MG63 (cell line): ENCODE measurements around the gene LOXL3. TPM values are rescaled to one million over a fixed set of nuclear protein-coding genes. Genes with fewer than 3 reads are reported as not detected.

Experiments used
- DNase-seq: peaks from one replicate; pipeline ENCODE4 v3.0.0-alpha.2; 2020
- H3K27me3 ChIP-seq: fragments of 250-450 bp; sonication (Bioruptor Pico); 2 replicates; pipeline ENCODE4 v1.5.1; 2020; ENCODE audit warnings: mild to moderate bottlenecking, moderate library complexity
- H3K36me3 ChIP-seq: fragments of 250-450 bp; sonication (Bioruptor Pico); 2 replicates; pipeline ENCODE4 v1.5.1; 2020; ENCODE audit warnings: mild to moderate bottlenecking, moderate library complexity
- H3K4me3 ChIP-seq: fragments of 250-450 bp; sonication (Bioruptor Pico); 2 replicates; pipeline ENCODE4 v1.5.1; 2020; ENCODE audit warnings: mild to moderate bottlenecking, moderate library complexity
- H3K9me3 ChIP-seq: fragments of 250-450 bp; sonication (Bioruptor Pico); 2 replicates; pipeline ENCODE4 v1.5.1; 2020; ENCODE audit warnings: mild to moderate bottlenecking, moderate library complexity
- total RNA-seq: library from RNA; depleted of rRNA; stranded (reverse); fragments of >200 nt; shearing (Covaris generic); gene quantifications from 2 replicates; pipeline ENCODE4 v1.2.3, GENCODE V29; 2014; ENCODE audit warnings: low replicate concordance; rRNA removed

The LOXL3 gene, protein sequence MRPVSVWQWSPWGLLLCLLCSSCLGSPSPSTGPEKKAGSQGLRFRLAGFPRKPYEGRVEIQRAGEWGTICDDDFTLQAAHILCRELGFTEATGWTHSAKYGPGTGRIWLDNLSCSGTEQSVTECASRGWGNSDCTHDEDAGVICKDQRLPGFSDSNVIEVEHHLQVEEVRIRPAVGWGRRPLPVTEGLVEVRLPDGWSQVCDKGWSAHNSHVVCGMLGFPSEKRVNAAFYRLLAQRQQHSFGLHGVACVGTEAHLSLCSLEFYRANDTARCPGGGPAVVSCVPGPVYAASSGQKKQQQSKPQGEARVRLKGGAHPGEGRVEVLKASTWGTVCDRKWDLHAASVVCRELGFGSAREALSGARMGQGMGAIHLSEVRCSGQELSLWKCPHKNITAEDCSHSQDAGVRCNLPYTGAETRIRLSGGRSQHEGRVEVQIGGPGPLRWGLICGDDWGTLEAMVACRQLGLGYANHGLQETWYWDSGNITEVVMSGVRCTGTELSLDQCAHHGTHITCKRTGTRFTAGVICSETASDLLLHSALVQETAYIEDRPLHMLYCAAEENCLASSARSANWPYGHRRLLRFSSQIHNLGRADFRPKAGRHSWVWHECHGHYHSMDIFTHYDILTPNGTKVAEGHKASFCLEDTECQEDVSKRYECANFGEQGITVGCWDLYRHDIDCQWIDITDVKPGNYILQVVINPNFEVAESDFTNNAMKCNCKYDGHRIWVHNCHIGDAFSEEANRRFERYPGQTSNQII
- total RNA-seq, result 17.8 and 22.9 TPM in 2 replicates

DNA sequence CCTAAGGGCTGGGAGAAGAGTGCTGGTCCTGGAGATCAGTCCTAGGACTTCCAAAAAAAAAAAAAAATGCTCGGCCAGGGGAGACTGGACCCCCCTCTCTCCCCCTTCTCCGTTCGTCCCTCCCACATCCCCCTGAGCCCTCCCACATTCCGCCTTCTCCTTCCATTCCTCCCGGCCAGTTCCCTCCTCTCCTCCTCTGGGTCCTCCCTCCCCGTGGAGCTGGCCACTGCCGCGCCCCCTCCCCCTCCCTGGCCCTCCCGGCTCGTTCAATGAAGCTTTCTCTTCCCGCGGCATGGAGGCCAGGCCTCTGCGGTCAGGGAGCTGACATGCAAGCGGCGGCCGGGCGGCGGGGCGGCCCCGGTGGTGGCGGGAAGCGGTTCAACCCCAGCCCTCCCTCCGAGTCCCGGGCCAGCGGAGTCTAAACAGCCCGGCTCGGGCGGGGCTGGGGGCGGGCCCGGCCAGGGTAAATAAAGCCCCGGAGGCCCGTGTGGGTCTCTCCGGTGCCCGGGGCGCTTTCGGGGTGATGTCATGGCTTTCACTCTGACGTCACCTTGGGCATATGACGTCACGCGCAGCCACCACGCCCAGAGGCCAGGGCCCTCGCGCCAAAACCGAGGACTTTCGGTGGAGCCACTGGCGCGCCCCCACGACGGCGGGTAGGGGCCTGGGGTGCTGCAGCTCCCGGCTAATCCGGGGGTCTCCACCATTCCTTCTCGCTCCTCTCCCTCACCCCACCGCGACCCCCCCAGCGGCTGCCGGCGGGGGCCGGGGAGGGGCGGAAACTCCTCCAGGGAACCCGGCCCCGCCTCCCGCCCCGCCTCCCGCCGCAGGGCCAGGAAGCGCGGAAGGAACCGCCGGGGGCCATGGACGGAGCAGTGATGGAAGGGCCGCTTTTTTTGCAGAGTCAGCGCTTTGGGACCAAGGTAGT is at the start of gene LOXL3, which contains the start of gene DOK1:
TSS of gene LOXL3 (minus strand) at position 51 of the 928 bp plus-strand sequence. CDS start 1,308 bp downstream, outside the sequence.
TSS of gene DOK1 (plus strand) at position 829 of the 928 bp plus-strand sequence. CDS start at position 864, 35 bp downstream.
- Histone ChIP-seq H3K27me3 (no peaks in the 10 kb centered on the region), H3K9me3 (no peaks in the 10 kb centered on the region), H3K4me3 (peak within 1 kb of the TSS; percentile 73), H3K36me3 (peaks cover 13% of the 10 kb centered on the region)
- peak; percentile 90 for DNase-seq

DNA sequence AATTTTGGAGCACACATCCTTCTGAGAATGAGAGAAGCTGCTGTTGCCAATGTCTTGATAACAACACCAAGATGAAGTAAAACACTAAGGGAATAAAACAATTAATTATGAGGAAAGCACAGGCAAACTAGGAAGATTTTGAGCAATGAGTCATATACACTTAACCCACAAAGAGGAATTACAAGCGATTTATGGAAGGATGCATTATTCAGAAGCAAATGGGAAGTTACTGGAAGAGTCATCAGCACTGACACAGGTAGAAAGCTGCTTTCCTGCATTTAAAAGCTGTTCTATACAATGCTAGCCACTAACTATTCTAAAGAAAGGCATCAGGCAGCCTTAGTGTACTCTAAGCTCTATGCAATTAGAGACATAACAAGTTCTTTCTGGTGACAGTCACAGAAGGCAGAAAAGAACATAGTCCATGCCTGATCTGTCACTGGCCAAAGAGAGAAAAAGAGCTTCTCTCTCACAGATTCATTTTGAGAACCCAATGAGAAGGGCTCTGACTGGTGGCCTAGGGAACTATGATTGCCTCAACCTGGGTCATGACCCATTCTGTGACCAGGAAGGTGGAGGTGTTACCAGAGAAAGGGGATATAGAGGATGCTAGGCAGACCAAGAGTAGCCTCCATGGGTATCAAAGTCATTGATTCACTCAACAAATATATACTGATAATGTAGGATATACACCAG is 49.0 kb upstream of the LOXL3 start:
- no peak for DNase-seq
- H3K4me3 ChIP-seq, result no peak overlapping the region
- no peaks in the 10 kb centered on the region for H3K36me3 ChIP-seq
- peaks cover 10% of the 10 kb centered on the region for H3K27me3 ChIP-seq
- H3K9me3 ChIP-seq, result no peaks in the 10 kb centered on the region

DNA sequence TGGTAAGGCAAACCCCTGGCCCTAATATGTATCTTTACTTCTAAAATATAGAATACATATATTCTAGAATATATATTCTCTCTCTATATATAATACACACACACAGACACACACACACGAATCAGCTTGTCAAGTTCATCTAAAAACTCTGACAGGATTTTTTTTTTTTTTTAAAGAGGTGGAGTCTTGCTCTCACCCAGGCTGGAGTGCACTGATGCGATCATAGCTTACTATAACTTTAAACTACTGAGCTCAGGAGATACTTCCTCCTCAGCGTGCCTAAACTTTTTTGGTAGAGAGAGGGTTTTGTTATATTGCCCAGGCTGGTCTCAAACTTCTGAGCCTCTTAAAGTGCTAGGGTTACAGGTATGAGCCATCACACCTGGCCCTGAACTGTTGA is 45.9 kb upstream of the LOXL3 start:
- Histone ChIP-seq H3K36me3 (no peaks in the 10 kb centered on the region), H3K9me3 (no peaks in the 10 kb centered on the region)
- DNase-seq, result no peak

DNA sequence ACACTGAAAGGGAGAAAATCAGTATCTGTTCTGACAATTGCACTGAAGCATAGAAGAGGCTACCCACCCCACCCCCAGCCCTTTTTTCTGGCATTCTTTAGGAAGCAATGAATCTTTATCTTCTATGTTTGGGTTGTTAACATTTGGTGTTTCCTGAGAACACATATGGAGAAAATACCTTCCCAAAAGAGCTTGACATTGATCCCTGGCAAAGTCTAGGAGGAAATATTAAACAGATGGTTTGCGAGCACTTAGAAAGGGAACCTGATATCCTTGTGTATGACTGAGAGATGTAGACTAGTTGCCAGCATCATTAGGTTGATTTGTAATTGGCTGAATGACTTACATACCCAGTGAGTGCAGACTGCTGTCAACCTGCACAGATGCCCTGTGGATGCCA is 43.7 kb upstream of the LOXL3 start:
- H3K9me3 ChIP-seq, result no peaks in the 10 kb centered on the region
- no peak overlapping the region for H3K4me3 ChIP-seq
- peaks cover 10% of the 10 kb centered on the region for H3K27me3 ChIP-seq
- DNase-seq, result no peak
- no peaks in the 10 kb centered on the region for H3K36me3 ChIP-seq

More for the DNA sequence above, 45.9 kb upstream of the LOXL3 start:
- no peak overlapping the region for H3K4me3 ChIP-seq
- H3K27me3 ChIP-seq, result peaks cover 10% of the 10 kb centered on the region

DNA sequence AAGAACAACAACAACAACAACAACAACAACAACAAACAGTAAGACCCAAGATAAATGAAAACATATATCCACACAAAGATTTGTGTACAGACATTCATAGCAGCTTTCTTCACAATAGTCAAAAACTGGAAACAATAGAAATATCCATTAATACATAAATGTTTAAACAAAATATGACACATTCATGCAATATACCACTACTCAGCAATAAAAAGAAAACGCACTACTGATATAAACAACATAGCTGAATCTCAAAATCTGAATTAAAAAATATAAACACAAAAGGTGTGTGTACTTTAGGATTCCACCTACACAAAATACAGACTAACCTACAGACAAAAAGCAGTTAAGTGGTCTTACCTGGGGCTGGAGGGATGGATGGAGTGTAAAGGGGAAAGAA is 42.8 kb upstream of the LOXL3 start:
- no peak for DNase-seq
- Histone ChIP-seq H3K27me3 (peaks cover 8% of the 10 kb centered on the region), H3K9me3 (no peaks in the 10 kb centered on the region), H3K4me3 (no peak overlapping the region), H3K36me3 (no peaks in the 10 kb centered on the region)

DNA sequence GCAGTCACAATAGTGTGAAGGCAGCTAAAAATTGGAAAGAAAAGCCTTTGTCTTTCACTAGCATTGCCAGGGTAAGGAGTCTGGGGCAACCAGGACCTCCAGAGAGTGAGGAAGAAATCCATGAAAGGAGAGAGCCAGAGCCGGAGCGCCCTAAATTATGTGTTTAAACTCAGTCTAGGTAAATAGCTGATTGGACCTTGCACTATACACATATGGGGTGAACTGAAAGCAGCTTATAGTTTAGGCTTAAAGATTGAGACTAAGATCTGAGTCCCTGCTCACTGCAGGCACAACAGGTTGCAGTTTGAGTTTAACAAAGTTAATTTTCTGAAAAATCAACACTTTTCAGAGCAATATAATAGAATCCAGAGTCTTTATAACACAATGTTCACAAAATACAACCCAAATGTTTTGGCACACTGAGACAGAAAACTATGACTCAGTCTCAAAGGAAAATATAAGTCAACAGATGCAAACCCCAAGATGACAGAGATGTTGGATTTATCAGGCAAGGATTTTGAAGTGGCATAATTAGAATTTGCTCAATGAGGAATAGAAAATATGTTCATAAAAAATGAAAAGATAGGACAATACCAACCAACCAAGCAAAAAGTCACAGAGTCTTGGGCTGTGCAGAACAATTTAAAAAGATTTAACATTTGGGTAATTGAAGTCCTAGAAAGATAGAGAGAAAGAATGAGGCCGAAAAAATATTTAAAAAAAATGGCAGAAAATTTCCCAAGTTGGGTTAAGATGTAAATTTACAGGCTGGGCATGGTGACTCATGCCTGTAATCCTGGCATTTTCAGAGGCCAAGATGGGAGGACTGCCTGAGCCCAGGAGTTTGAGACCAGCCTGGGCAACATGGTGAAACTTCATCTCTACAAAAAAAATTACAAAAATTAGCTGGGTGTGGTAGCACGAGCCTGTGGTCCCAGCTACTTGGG is 40.4 kb upstream of the LOXL3 start:
- H3K4me3 ChIP-seq, result no peak overlapping the region
- no peaks in the 10 kb centered on the region for H3K27me3 ChIP-seq
- DNase-seq, result peak; percentile 5
- no peaks in the 10 kb centered on the region for H3K9me3 ChIP-seq
- no peaks in the 10 kb centered on the region for H3K36me3 ChIP-seq

DNA sequence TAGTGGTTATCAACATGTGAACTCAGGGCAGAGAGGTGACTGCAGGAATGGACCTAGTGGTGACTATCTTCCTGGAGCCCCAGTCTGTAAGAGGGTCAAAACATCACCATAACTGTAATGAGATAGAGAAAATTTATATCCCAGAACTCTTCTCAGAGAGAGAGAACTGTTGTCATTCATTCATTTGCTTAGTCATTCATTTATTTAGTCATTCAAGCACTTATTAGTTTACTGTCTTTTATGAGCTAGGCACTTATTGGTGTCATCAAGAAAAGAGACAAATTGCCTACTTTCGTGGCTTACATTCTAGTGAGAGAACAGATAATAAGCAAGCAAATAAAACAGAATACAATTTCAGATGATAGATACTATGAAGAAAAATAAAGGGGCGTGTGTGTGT is 34.9 kb upstream of the LOXL3 start:
- H3K36me3 ChIP-seq, result no peaks in the 10 kb centered on the region
- no peak overlapping the region for H3K4me3 ChIP-seq
- no peaks in the 10 kb centered on the region for H3K9me3 ChIP-seq
- H3K27me3 ChIP-seq, result no peaks in the 10 kb centered on the region
- no peak for DNase-seq

DNA sequence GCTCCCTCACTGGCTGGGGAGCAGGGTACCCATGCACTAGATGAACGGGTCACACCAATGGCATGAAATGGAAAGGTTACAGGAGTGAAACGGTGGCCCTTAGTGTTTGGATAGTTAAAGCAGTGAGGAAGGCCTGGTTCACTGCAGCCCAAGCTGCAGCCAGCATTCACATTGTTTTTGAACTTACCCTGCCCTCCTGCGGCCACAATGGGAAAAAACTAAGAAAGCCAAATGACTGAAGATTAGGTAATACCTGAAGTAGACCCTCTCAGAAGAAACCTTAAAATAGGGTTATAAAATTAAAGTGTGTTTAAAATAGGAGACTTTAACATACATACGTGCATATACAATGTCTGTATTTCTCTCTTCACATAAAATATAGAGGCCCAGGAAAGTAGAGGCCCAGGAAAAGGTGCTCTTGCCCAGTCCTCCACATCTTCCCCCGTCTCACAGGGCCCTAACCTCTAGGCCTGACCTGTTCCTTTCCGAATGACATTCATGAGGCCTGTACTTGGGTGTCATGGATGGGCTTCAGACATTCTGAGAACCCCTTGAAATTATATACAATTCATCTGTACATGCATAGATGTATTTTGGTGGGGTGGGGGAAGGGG is 34.0 kb upstream of the LOXL3 start:
- Histone ChIP-seq H3K27me3 (no peaks in the 10 kb centered on the region), H3K4me3 (no peak overlapping the region), H3K9me3 (no peaks in the 10 kb centered on the region), H3K36me3 (no peaks in the 10 kb centered on the region)
- DNase-seq, result peak; percentile 57

DNA sequence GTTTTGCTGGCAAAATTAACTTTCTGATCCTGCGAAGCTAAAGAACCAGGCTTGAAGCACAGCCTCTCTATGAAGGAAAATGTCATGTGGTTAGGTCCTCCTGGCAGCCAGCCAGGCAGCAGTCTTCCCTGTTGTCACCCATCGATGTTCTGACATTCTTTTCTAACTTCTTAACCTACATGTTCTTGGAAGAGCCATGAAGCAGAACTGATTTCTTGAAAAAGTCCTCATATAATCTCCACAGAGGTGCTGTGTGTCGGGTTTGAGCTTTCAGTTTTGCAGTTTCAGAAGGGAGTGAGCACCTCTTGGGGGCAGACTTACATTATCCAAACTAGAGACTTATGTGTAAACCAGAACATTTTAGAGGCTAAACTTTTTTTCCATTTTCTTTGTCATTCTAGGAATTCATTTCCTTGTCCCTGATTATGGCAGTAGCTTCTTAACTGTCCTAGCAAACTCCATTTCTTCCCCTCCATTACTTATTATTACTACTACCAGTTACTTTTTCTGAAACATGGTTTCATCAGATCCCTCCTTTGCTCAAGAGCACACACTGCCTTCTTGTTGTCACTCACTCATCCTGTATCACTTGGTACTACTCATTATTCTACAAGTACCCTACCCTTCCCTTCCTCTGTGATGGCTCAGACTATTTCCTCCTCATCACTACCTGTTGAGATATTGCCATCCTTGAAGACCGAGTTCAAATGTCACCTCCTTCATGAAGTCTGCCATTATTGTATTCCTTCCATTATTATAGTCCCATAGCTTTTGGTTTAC is 31.9 kb upstream of the LOXL3 start:
- Histone ChIP-seq H3K9me3 (no peaks in the 10 kb centered on the region), H3K27me3 (no peaks in the 10 kb centered on the region), H3K36me3 (no peaks in the 10 kb centered on the region), H3K4me3 (no peak overlapping the region)
- DNase-seq, result no peak

DNA sequence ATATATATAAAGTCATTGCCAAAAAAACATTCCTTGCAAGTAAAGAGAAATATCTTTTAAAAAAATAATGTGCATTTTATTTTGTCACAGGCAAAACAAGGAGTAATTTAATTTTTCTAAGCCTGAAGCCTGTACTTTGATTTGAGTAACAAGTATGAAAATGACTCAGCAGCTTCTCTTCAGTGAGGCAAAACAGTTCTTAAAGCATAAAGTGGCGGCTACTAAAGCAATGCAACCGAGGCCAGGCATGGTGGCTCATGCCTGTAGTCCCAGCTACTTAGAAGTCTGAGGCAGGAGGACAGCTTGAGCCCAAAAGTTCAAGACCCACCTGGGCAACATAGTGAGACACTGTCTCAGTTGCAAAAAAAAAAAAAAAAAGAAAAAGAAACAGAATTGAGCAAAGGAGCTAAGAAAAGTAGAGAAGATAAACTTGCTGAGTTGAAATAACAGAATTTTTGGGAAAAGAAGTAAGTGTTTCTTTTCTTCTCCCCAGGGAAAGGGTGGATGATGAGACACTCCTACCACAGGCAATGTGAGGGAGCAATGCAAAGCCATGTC is 30.4 kb upstream of the LOXL3 start:
- no peak overlapping the region for H3K4me3 ChIP-seq
- DNase-seq, result no peak
- H3K36me3 ChIP-seq, result no peaks in the 10 kb centered on the region
- no peaks in the 10 kb centered on the region for H3K9me3 ChIP-seq
- no peaks in the 10 kb centered on the region for H3K27me3 ChIP-seq

DNA sequence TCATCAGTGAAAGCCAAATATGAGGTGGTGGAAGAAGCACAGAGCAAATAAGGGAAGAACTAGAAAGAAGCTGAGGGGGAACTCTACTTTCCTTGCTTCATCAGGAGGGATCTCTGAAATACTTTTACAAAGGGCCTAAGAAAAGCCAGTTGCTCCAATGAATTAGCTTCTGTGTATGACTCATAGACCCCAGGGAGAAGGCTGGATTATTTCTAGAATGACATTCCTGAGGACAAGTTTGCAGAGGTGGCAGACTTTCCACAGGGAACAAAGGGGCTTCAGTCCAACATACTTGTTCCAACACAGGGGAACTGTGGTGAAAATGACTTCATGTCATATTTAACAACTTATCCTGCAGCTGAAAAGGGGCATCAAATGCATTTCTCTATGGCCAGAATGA is 29.8 kb upstream of the LOXL3 start:
- Histone ChIP-seq H3K4me3 (no peak overlapping the region), H3K36me3 (no peaks in the 10 kb centered on the region), H3K9me3 (no peaks in the 10 kb centered on the region), H3K27me3 (no peaks in the 10 kb centered on the region)
- DNase-seq, result no peak

DNA sequence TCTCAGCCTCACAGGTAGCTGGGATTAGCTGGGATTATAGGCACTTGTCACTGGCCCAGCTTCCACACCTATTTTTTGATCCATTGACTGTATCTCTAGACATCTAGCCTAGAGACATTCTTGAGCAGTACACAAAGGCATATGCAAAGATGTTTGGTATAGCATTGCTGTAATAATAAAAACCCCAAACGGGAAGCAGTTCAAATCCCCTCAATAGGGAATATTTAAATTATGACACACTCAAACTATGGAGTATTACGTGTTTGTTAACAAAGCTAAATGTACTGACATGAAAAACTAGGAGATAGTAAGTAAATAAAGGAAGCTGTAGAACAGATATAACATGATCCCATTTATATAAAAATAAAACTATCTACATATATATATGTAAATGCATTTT is 28.4 kb upstream of the LOXL3 start:
- Histone ChIP-seq H3K36me3 (no peaks in the 10 kb centered on the region), H3K9me3 (no peaks in the 10 kb centered on the region), H3K27me3 (no peaks in the 10 kb centered on the region), H3K4me3 (no peak overlapping the region)
- DNase-seq, result no peak

DNA sequence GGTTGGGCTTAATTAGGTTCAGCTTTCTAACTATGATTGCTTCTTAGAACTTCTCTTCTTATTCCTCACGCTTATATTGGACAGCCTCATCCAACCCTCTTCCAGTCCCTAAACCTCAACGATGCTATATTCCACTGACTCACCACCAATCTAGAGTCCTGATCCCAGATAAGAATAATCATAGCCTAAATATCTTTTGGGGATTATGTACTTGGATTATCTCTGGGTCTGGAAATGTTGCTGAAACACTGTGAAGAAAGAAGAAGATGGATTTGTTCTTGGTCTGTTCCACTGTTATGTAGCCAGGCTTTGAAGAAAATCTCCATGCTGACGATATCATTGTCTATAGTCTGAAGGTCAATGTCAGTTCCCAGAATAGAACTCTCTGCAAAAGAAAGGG is 27.7 kb upstream of the LOXL3 start:
- DNase-seq, result no peak
- Histone ChIP-seq H3K36me3 (no peaks in the 10 kb centered on the region), H3K9me3 (no peaks in the 10 kb centered on the region), H3K4me3 (no peak overlapping the region), H3K27me3 (no peaks in the 10 kb centered on the region)

DNA sequence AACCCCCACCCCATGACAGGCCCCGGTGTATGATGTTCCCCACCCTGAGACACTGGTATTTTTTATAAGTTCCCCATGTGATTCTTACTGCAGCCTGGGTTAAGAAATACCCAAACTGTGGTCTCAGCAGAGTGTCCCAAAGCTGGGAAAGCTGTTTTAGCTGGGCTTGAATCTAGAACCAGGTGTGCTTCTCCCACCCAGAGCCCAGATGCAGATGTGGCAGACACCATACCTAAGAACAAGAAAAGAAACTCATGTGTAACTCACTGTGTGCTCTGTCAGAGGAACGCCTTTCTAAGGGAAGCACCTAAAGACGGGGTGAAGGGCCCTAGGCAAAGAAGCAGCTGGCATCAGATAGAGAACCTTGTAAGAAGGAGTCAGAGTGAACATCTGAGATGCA is 24.7 kb upstream of the LOXL3 start:
- Histone ChIP-seq H3K27me3 (no peaks in the 10 kb centered on the region), H3K4me3 (no peak overlapping the region), H3K9me3 (no peaks in the 10 kb centered on the region), H3K36me3 (no peaks in the 10 kb centered on the region)
- DNase-seq, result no peak
